ENCODE measurements around the gene GATD1. TPM values are rescaled to one million over a fixed set of nuclear protein-coding genes. Genes with fewer than 3 reads are reported as not detected.

Gene GATD1
- total RNA-seq, 3 donors from 2014 or later, result 9.9 to 17.4 (median 16.4) TPM

DNA sequence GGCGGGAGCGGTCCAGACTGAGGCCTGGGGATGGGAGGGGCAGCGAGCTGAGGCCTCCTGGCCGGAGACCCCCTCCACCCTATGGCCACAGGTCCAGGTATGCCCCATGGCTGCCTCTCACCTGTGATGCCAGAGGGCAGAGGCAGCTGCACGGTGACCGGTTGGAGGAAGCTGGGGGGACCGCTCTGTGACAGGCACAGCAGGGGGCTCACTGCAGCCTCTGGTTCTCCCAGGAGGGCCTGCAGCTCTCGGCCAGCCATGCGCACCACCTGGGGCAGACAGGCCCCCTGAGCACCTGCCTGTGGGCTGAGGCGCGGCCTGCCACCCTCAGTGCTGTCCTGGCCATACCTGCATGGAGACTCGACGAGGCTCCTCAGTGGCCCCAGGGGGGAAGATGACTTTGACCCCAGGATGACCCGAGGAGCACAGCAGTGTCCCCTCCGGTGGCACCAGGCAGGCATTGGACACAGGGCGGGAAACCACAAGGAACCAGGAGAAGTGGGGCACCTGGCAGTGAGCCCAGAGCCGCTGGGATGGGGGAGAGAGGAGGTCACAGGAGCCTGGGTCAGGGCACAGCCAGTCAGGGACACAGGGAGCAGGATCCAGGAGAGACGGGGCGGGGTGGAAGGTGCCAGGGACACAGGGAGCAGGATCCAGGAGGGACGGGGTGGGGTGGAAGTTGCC is 24.0 kb upstream of the GATD1 start:
- H3K27me3 ChIP-seq, result no peaks in the 10 kb centered on the region
- no peak overlapping the region for H3K4me3 ChIP-seq
- no peak overlapping the region for H3K27ac ChIP-seq
- no peak for DNase-seq (ENCODE audit: low spot score in 2 of 2)
- H3K9me3 ChIP-seq, result no peaks in the 10 kb centered on the region
- intact Hi-C loops (cut with DNase I; ENCODE audit: low total_unique reads), result no loop called here
- TF ChIP-seq, protein P1, sequence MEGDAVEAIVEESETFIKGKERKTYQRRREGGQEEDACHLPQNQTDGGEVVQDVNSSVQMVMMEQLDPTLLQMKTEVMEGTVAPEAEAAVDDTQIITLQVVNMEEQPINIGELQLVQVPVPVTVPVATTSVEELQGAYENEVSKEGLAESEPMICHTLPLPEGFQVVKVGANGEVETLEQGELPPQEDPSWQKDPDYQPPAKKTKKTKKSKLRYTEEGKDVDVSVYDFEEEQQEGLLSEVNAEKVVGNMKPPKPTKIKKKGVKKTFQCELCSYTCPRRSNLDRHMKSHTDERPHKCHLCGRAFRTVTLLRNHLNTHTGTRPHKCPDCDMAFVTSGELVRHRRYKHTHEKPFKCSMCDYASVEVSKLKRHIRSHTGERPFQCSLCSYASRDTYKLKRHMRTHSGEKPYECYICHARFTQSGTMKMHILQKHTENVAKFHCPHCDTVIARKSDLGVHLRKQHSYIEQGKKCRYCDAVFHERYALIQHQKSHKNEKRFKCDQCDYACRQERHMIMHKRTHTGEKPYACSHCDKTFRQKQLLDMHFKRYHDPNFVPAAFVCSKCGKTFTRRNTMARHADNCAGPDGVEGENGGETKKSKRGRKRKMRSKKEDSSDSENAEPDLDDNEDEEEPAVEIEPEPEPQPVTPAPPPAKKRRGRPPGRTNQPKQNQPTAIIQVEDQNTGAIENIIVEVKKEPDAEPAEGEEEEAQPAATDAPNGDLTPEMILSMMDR (IDR thresholded peaks at IDR 0.05), result no peak
- no peak for TF ChIP-seq POLR2AphosphoS5 (IDR thresholded peaks at IDR 0.05)
- no peak for TF ChIP-seq POLR2A (IDR thresholded peaks at IDR 0.05)
- peaks cover 6 to 20% of the 10 kb centered on the region in 2 donors for H3K4me1 ChIP-seq
- H3K36me3 ChIP-seq, result no peaks in the 10 kb centered on the region

DNA sequence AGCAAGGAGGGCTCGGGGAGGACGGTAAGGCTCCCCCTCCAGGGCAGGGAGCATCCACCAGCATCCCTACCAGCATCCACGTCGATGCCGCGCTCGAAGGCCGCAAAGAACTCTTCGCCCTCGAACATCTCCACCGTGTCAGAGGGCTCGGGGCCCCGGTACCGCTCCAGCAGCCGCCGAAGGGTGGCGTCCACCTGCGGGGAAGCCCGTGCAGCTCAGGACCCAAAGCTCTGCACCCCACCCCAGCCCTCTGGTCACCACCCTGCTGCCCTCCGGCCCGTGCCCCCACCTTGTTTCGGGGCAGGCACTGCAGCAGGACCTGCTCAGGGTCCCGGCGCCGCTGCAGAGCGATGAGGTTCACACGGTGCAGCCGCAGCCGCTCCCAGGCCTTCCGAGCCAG is 23.2 kb upstream of the GATD1 start:
- peaks cover 9 to 24% of the 10 kb centered on the region in 2 donors for H3K4me1 ChIP-seq
- TF ChIP-seq, protein P1 (IDR thresholded peaks at IDR 0.05), result no peak
- TF ChIP-seq POLR2AphosphoS5 (IDR thresholded peaks at IDR 0.05) (no peak), POLR2A (IDR thresholded peaks at IDR 0.05) (no peak)
- no peak overlapping the region for H3K27ac ChIP-seq
- no peaks in the 10 kb centered on the region for H3K27me3 ChIP-seq
- DNase-seq (ENCODE audit: low spot score in 2 of 2), result no peak
- no peak overlapping the region for H3K4me3 ChIP-seq
- no peaks in the 10 kb centered on the region for H3K9me3 ChIP-seq
- H3K36me3 ChIP-seq, result no peaks in the 10 kb centered on the region
- intact Hi-C loops (cut with DNase I; ENCODE audit: low total_unique reads), result no loop called here

DNA sequence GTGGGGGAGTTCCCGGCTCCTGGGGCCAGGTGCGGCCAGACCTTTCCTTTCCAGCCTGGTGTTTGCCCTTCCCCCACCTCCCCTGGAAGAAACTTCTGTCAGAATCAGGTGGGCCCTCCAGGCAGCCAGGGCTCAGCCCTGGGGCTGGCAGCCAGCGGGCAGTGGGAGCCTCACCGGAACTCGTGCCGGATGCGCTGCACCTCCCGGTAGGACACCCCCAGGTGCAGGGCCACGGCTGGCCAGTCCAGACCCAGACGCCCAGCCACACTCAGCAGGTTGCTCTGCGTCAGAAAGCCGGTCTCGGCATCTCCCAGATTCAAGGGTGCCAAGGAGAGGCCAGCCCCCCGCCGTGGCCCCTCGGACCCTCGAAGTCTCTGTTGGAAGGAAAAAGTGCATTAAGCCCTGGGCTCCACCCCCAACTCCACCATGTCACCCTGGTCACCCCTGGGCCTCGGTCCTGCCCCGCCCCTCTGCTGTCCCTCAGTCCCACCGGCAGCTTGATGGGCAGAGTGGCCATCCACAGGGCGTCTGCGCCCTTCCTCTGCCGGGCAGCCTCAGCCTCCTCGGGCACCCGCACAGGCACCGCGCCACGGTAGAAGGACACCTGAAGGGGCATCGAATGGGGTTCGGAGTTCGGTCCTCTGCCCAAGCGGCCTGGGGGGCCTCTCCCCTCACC is 22.5 kb upstream of the GATD1 start:
- H3K27ac ChIP-seq, result no peak overlapping the region
- TF ChIP-seq POLR2A (IDR thresholded peaks at IDR 0.05) (no peak), POLR2AphosphoS5 (IDR thresholded peaks at IDR 0.05) (no peak)
- TF ChIP-seq, protein P1 (IDR thresholded peaks at IDR 0.05), result no peak
- intact Hi-C loops (cut with DNase I; ENCODE audit: low total_unique reads), result no loop called here
- no peaks in the 10 kb centered on the region for H3K36me3 ChIP-seq
- H3K4me1 ChIP-seq, result peaks cover 10 to 23% of the 10 kb centered on the region in 2 donors
- no peak for DNase-seq (ENCODE audit: low spot score in 2 of 2)
- H3K27me3 ChIP-seq, result no peaks in the 10 kb centered on the region
- H3K4me3 ChIP-seq, result no peak overlapping the region
- no peaks in the 10 kb centered on the region for H3K9me3 ChIP-seq

DNA sequence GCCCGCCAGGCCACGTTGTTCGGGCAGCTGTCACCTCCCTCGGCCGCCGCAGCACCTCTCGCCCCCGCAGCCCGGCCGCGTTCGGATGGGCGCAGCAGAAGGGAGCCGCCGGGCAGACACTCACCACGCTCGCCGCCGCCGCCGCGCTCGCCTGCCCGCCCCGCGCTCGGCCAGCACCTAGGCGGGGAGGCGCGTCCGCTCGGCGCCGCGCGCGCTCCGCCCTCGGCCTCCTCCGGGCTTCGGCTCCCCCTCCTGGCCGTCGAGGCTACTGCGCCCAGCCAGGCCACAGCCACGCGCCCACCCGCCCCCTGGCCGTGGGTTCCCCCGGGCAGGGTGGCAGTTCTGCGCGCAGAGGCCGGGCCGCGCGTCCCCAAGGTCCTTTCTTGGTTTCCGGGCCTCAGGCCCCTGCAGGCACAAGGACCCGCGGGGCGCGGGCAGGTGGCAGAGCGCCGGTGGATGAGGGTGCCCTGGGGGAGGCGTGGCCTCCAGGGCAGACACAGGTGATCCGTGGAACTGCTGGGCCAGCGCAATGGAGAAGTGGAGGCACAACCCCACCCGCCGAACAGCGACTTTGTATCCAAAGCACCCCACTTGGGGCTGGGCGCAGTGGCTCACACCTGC is 20.9 kb upstream of the GATD1 start, which contains the start of gene SLC25A22:
SLC25A22 (minus strand) TSS at position 189 of the 621 bp plus-strand sequence. CDS start 3,275 bp downstream, outside the sequence.
- no peaks in the 10 kb centered on the region for H3K9me3 ChIP-seq
- peaks cover 10 to 14% of the 10 kb centered on the region in 2 donors for H3K4me1 ChIP-seq
- no peaks in the 10 kb centered on the region for H3K27me3 ChIP-seq
- DNase-seq (ENCODE audit: low spot score in 2 of 2), result peak in 1 of 2 donors; percentile 77
- peak within 1 kb of the TSS; percentile 62 to 82 (median 79) for H3K4me3 ChIP-seq
- intact Hi-C loops (cut with DNase I; ENCODE audit: low total_unique reads), result no loop called here
- TF ChIP-seq POLR2A (IDR thresholded peaks at IDR 0.05) (no peak), POLR2AphosphoS5 (IDR thresholded peaks at IDR 0.05) (peak in 1 of 3 donors; percentile 11)
- TF ChIP-seq, protein P1 (IDR thresholded peaks at IDR 0.05), result peak; percentile 56 to 91 (median 78)
- no peaks in the 10 kb centered on the region for H3K36me3 ChIP-seq
- H3K27ac ChIP-seq, result peak within 1 kb of the TSS; percentile 86 to 87
